H7 (cell line): Measurements from ENCODE around the gene DAND5. TPM values are rescaled to one million over a fixed set of nuclear protein-coding genes. Genes with fewer than 3 reads are reported as not detected.
A peak's percentile ranks its signal among the peaks of the same experiment; 100 is the strongest.

Experiments used
- DNase-seq: peaks from one replicate; pipeline ENCODE4 v3.0.0; 2012
- H3K27me3 ChIP-seq: 2 replicates; pipeline ENCODE4 v1.6.0; 2011; ENCODE audit warnings: mild to moderate bottlenecking, low read length; ENCODE audit not compliant: control insufficient read depth, insufficient read depth
- H3K36me3 ChIP-seq: replicated peaks from 2 replicates; pipeline ENCODE4 v1.5.1; 2011; ENCODE audit warnings: low read length; ENCODE audit not compliant: control insufficient read depth, insufficient read depth
- H3K4me3 ChIP-seq: 2 replicates; pipeline ENCODE4 v1.5.1; 2011; ENCODE audit warnings: low read depth, mild to moderate bottlenecking, control low read depth, low read length, moderate library complexity; ENCODE audit not compliant: insufficient read depth
- total RNA-seq: library from RNA; depleted of rRNA; stranded (reverse); fragments of >200 nt; shearing (Covaris generic); gene quantifications from 2 replicates; pipeline ENCODE4 v1.2.3, GENCODE V29; 2014

DAND5 gene
- total RNA-seq, 1 experiment from 2014 or later, result not detected

DNA sequence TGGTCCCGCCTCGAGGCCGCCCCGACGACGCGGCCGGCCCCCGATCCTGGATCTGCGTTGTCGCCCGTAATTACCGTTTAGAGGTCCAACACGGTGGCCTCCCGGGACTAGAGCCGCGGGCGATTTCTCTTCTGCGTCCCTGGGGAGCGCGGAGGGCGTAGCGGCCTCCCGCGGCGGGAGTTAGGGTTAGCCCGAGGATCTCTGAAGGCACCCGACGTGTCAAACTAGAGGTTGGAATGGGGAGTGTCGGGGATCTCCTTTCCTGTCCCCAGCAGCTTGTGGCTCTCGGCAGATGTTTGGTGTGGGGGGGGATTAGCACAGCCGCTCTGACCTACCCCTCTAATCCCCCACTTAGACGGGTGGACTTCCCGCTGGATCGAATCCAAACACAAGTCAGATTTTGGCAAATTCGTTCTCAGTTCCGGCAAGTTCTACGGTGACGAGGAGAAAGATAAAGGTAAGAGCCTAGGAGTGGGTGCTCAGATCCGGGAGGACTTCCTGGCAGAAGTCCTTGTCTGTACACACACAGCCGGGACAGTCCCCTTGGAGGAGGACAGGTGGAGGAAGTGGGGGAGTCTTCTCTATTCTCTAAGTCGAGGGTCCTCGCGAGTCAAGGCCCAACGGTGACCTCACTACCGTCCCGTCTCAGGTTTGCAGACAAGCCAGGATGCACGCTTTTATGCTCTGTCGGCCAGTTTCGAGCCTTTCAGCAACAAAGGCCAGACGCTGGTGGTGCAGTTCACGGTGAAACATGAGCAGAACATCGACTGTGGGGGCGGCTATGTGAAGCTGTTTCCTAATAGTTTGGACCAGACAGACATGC, 30.4 kb upstream of the DAND5 start:
- DNase-seq, result peak; percentile 54
- Histone ChIP-seq H3K4me3 (peak overlapping the region; percentile 98), H3K27me3 (no peaks in the 10 kb centered on the region), H3K36me3 (peaks cover 37% of the 10 kb centered on the region)

GRCh38 chr19:12939975-12940423, 29.4 kb upstream of the DAND5 start:
- H3K27me3 ChIP-seq, result no peaks in the 10 kb centered on the region
- no peak for DNase-seq
- H3K4me3 ChIP-seq, result no peak overlapping the region
- H3K36me3 ChIP-seq, result peaks cover 37% of the 10 kb centered on the region

DNA sequence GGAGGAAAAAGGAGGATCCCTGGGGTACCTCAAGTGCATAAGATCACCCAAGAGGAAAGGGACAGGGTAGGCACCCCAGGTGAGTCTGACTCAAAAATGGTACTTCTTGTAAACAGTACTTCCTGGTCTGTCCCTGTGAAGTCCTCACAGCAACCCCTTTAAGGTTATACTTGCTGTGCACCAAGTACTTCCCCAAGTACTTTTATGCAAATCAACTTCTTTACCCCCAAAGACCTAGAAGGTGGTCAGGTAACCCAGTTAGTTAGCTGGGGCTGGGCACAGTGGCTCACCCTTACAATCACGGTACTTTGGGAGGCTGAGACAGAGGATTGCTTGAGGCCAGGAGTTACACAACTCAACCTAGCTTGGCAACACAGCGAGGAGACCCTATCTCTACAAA, 28.5 kb upstream of the DAND5 start:
- DNase-seq, result no peak
- Histone ChIP-seq H3K4me3 (no peak overlapping the region), H3K27me3 (no peaks in the 10 kb centered on the region), H3K36me3 (peaks cover 37% of the 10 kb centered on the region)

DNA sequence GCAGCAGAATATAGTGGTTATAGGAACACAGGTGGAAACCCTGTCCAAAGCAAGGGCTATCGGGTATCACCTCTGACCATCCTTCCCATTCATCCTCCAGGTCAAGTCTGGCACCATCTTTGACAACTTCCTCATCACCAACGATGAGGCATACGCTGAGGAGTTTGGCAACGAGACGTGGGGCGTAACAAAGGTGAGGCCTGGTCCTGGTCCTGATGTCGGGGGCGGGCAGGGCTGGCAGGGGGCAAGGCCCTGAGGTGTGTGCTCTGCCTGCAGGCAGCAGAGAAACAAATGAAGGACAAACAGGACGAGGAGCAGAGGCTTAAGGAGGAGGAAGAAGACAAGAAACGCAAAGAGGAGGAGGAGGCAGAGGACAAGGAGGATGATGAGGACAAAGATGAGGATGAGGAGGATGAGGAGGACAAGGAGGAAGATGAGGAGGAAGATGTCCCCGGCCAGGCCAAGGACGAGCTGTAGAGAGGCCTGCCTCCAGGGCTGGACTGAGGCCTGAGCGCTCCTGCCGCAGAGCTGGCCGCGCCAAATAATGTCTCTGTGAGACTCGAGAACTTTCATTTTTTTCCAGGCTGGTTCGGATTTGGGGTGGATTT, 25.8 kb upstream of the DAND5 start:
- DNase-seq, result peak; percentile 30
- H3K4me3 ChIP-seq, result no peak overlapping the region
- H3K36me3 ChIP-seq, result peaks cover 46% of the 10 kb centered on the region
- no peaks in the 10 kb centered on the region for H3K27me3 ChIP-seq

DNA sequence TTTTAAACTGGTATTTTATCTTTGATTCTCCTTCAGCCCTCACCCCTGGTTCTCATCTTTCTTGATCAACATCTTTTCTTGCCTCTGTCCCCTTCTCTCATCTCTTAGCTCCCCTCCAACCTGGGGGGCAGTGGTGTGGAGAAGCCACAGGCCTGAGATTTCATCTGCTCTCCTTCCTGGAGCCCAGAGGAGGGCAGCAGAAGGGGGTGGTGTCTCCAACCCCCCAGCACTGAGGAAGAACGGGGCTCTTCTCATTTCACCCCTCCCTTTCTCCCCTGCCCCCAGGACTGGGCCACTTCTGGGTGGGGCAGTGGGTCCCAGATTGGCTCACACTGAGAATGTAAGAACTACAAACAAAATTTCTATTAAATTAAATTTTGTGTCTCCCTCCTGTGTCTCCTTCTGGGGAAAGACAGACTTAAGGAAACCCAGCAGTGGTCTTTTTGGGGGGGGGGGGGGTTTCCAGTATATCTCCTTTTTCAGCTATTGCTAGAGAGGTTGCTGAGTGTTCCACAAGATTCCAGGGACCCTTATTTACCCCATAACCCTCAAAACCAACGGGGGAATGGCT, 25.2 kb upstream of the DAND5 start:
- Histone ChIP-seq H3K27me3 (no peaks in the 10 kb centered on the region), H3K36me3 (peaks cover 51% of the 10 kb centered on the region), H3K4me3 (no peak overlapping the region)
- peak; percentile 24 for DNase-seq

- H3K36me3 ChIP-seq, result peaks cover 46% of the 10 kb centered on the region
Observed at GRCh38 chr19:12945479-12946091, 23.8 kb upstream of the DAND5 start, which contains the start of gene RAD23A. TSS of gene RAD23A (plus strand) at chr19:12945862. CDS start at chr19:12945949, 87 bp downstream.

DNA sequence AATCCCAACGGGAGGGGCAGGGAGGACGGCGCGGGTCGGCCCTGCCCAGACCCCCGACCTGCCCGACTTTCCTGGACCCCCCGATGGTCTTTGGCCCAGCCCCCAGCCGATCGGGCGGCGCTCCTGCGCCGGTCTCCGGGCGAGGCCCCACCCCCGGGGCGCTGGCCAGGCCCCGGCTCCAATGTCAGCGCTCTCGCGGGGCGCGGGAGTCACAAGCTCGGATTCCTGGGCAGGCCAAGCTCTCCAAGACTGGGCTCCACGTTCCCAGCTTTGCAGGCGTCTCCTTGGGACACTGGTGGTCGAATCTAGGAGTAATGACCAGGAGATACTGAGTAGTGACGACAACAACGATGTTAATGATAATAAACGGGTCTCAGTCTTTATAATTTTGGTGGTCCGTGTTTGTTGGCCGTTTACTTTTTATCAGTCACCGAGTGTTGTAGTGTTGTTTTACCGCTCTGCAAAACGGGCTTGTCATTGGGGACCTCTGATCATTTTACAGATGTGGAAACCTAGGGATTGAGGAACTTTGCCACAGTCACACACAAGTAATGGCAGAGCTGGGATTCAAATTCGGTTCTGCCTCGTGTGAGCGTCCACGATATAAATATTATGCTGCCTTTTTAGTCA, 23.2 kb upstream of the DAND5 start:
- peaks cover 40% of the 10 kb centered on the region for H3K36me3 ChIP-seq
- peak; percentile 99 for DNase-seq

More at GRCh38 chr19:12945479-12946091, 23.8 kb upstream of the DAND5 start, which contains the start of gene RAD23A:
- H3K4me3 ChIP-seq, result peak within 1 kb of the TSS; percentile 64
- H3K27me3 ChIP-seq, result no peaks in the 10 kb centered on the region
- peak; percentile 98 for DNase-seq

DNA sequence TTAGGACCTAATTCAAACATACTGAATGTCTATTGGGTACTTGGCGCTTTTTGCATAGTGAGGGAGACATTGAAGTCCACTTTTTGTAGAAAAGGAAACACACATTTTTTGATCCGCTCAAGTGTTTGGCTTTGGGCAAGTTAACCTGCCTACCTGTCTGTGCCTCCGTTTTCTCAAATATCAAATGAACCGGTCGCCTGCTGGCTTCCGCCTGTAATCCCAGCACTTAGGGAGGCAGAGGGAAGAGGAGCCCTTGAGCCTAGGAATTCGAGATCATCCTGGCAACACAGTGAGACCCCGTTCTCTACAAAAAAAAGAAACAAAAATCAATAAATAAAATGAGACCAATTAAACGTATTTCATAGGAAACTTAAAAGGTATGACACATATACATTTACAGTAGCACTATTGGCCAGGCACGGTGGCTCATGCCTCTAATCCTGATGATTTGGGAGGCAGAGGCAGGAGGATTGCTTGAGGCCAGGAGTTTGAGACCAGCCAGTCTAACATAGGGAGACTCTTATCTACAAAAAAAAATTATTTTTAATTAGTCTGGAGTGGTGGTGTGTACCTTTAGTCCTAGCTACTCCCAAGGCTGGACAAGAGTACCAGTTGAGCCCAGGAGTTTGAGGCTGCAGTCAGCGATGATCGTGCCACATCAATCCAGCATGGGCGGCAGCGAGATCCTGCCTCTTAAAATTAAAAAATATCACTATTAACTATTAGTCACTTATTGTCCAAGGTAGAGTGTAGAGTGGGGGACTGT, 22.5 kb upstream of the DAND5 start:
- H3K36me3 ChIP-seq, result peaks cover 34% of the 10 kb centered on the region
- DNase-seq, result no peak
- no peaks in the 10 kb centered on the region for H3K27me3 ChIP-seq
- H3K4me3 ChIP-seq, result peak overlapping the region; percentile 64

More for the DNA sequence above, 23.2 kb upstream of the DAND5 start:
- Histone ChIP-seq H3K4me3 (peak overlapping the region; percentile 64), H3K27me3 (no peaks in the 10 kb centered on the region)

GRCh38 chr19:12947702-12948611, 21.4 kb upstream of the DAND5 start:
- H3K27me3 ChIP-seq, result no peaks in the 10 kb centered on the region
- no peak for DNase-seq
- no peak overlapping the region for H3K4me3 ChIP-seq
- H3K36me3 ChIP-seq, result peaks cover 30% of the 10 kb centered on the region

DNA sequence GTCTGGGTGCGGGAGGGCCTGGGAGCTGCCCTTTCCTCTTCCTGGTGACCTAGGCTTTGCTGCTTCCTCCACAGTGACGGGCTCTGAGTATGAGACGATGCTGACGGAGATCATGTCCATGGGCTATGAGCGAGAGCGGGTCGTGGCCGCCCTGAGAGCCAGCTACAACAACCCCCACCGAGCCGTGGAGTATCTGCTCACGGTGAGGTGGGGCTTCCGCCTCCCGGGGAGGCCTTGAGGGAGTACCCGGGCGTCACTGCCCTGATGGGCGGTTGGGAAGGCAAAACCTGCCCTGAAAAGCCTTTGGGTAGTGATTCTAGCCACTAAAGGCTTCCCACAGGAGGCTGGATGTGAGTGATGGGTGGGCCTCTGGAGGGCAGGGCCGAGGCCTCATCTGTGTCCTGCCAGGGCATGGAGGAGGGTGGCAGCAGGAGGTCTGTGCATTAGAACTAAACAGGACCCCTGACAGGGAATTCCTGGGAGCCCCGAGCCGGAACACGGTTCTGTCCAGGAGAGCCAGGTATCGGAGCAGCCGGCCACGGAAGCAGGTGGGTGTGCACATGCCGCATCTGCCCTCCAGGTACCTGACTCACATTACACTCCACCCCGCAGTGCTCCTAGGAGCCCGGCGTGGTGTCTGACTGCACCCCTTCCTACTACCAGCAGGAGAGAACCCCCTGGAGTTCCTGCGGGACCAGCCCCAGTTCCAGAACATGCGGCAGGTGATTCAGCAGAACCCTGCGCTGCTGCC, 20.6 kb upstream of the DAND5 start:
- Histone ChIP-seq H3K36me3 (peaks cover 24% of the 10 kb centered on the region), H3K4me3 (no peak overlapping the region), H3K27me3 (no peaks in the 10 kb centered on the region)
- no peak for DNase-seq

- peaks cover 28% of the 10 kb centered on the region for H3K36me3 ChIP-seq
- no peak overlapping the region for H3K4me3 ChIP-seq
- H3K27me3 ChIP-seq, result no peaks in the 10 kb centered on the region
- DNase-seq, result no peak
Observed at GRCh38 chr19:12949363-12950283, 19.8 kb upstream of the DAND5 start.
